Neural cell (in vitro differentiated cells): Measurements from ENCODE around the gene RALGPS1.

ENCODE experiments used
- CTCF ChIP-seq: fragments of 450-650 bp; IDR thresholded peaks from 2 replicates; pipeline ENCODE4 v1.5.1; 2014; ENCODE audit warnings: antibody characterized with exemption, mild to moderate bottlenecking, moderate library complexity; ENCODE audit not compliant: poor library complexity, severe bottlenecking
- EP300 ChIP-seq: fragments of 450-650 bp; conservative IDR thresholded peaks from 2 replicates; pipeline ENCODE4 v1.6.1; 2014; ENCODE audit warnings: antibody characterized with exemption, mild to moderate bottlenecking, moderate library complexity; ENCODE audit not compliant: poor library complexity, severe bottlenecking
- RAD21 ChIP-seq: fragments of 450-650 bp; conservative IDR thresholded peaks from 2 replicates; pipeline ENCODE4 v1.6.1; 2014; ENCODE audit warnings: antibody characterized with exemption, mild to moderate bottlenecking, moderate library complexity

- no peak for TF ChIP-seq CTCF
- TF ChIP-seq RAD21 = no peak
- no peak for TF ChIP-seq EP300
Observed at GRCh38 chr9:126877418-126877817, 37.2 kb upstream of the RALGPS1 start.
